Glutamatergic neuron (in vitro differentiated cells): ENCODE results near the gene SIM1. TPM values are rescaled to one million over a fixed set of nuclear protein-coding genes. Genes with fewer than 3 reads are reported as not detected.

Source experiments
- DNase-seq: peaks from one replicate; pipeline ENCODE4 v3.0.0; 2022
- H3K27ac Mint-ChIP-seq: one replicate; pipeline ENCODE4 v1.8.0; 2020; ENCODE audit warnings: mild to moderate bottlenecking, mixed read lengths, inconsistent platforms; ENCODE audit not compliant: unreplicated experiment
- H3K27me3 Mint-ChIP-seq: one replicate; pipeline ENCODE4 v1.8.0; 2020; ENCODE audit warnings: mild to moderate bottlenecking, moderate library complexity, mixed read lengths, inconsistent platforms; ENCODE audit not compliant: unreplicated experiment
- H3K36me3 Mint-ChIP-seq: one replicate; pipeline ENCODE4 v1.8.0; 2020; ENCODE audit warnings: mild to moderate bottlenecking, mixed read lengths, inconsistent platforms; ENCODE audit not compliant: unreplicated experiment
- H3K4me1 Mint-ChIP-seq: one replicate; pipeline ENCODE4 v1.8.0; 2020; ENCODE audit warnings: mild to moderate bottlenecking, low read depth, mixed read lengths, inconsistent platforms; ENCODE audit not compliant: unreplicated experiment
- H3K4me3 Mint-ChIP-seq: one replicate; pipeline ENCODE4 v1.8.0; 2020; ENCODE audit warnings: mild to moderate bottlenecking, mixed read lengths, inconsistent platforms; ENCODE audit not compliant: unreplicated experiment
- H3K9me3 Mint-ChIP-seq: one replicate; pipeline ENCODE4 v1.8.0; 2020; ENCODE audit warnings: mild to moderate bottlenecking, moderate library complexity, mixed read lengths, inconsistent platforms; ENCODE audit not compliant: unreplicated experiment
- total RNA-seq: library from RNA; stranded (reverse); fragmentation: NEBNext Ultra II Directional; extraction: Animal tissue kit (Norgen Biotek cat#: 25700); gene quantifications from one replicate; pipeline ENCODE4 v1.2.1, GENCODE V29; 2021; ENCODE audit not compliant: unreplicated experiment
- TF ChIP-seq, protein P1 (sequence below): fragments of 200-600 bp; sonication (generic); IDR thresholded peaks from one replicate; pipeline ENCODE4 v1.5.0; 2021; ENCODE audit not compliant: partially characterized antibody, unreplicated experiment

Gene SIM1
- total RNA-seq, 1 donor from 2014 or later, result 49.8 TPM

DNA sequence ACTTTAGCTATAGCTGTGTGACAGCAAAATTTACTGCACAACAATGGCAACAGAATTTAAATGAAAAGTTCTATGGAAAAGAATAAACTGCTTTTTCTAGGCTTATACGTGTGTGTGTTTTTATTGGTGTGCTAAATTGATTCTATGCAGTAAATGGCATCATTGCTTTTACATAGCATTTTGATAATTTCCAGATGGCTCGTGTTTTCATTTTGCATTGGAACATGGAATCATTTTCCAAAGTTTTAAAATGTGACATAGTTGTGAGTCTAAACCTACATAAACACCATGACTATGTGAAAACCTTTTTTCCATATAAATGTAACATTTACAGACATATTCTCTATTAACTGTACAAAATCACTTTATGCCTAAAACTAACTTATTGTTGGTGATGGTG is 127.8 kb downstream of the SIM1 start:
- TF ChIP-seq, protein P1, sequence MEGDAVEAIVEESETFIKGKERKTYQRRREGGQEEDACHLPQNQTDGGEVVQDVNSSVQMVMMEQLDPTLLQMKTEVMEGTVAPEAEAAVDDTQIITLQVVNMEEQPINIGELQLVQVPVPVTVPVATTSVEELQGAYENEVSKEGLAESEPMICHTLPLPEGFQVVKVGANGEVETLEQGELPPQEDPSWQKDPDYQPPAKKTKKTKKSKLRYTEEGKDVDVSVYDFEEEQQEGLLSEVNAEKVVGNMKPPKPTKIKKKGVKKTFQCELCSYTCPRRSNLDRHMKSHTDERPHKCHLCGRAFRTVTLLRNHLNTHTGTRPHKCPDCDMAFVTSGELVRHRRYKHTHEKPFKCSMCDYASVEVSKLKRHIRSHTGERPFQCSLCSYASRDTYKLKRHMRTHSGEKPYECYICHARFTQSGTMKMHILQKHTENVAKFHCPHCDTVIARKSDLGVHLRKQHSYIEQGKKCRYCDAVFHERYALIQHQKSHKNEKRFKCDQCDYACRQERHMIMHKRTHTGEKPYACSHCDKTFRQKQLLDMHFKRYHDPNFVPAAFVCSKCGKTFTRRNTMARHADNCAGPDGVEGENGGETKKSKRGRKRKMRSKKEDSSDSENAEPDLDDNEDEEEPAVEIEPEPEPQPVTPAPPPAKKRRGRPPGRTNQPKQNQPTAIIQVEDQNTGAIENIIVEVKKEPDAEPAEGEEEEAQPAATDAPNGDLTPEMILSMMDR, result no peak
- Mint-ChIP-seq H3K4me1 (peaks cover 5% of the 10 kb centered on the region), H3K27me3 (peaks cover 2% of the 10 kb centered on the region), H3K9me3 (peaks cover 3% of the 10 kb centered on the region), H3K4me3 (no peak overlapping the region), H3K27ac (no peak overlapping the region), H3K36me3 (no peaks in the 10 kb centered on the region)
- DNase-seq, result no peak

DNA sequence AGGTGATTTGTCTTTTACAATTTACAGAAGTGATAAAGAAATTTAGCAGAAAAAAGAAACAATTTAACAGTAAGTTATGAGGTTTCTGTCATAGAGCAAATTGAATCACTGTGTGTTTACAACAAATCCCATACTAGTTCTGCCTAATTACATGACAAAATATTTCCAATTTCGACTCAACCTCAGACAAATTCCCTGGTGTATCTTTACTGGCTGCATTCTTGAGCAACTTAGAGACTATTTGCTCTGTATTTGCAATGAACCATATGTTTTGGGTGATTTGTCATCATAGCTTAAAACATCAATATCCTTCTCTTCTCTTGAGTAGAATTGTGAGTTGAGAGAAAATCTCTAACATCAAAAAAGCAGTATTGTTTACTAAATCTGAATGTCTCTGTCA is 128.7 kb downstream of the SIM1 start:
- TF ChIP-seq, protein P1, result no peak
- DNase-seq, result no peak
- no peak overlapping the region for H3K27ac Mint-ChIP-seq
- peaks cover 4% of the 10 kb centered on the region for H3K9me3 Mint-ChIP-seq
- no peak overlapping the region for H3K4me3 Mint-ChIP-seq
- no peaks in the 10 kb centered on the region for H3K36me3 Mint-ChIP-seq
- H3K27me3 Mint-ChIP-seq, result peaks cover 2% of the 10 kb centered on the region
- H3K4me1 Mint-ChIP-seq, result peaks cover 5% of the 10 kb centered on the region
